GM13977 (cell line): ENCODE measurements around the gene MCF2L.
"Not testable (repeated sequence)": the region's sequence is repeated elsewhere in the genome, so short reads cannot be mapped to it uniquely, and the experiment has no call there.

Source experiments
- DNase-seq: peaks from one replicate; pipeline ENCODE4 v3.0.0; 2012; ENCODE audit warnings: low spot score
- CTCF ChIP-seq: IDR thresholded peaks from 2 replicates; pipeline ENCODE4 v1.5.1; 2012; ENCODE audit warnings: mild to moderate bottlenecking, control low read depth; ENCODE audit not compliant: insufficient read depth; ENCODE audit errors: extremely low read depth, missing control alignments
- in situ Hi-C: fragments of 300-500 bp; cut with MboI; formaldehyde crosslinking; loops from one replicate; pipeline ENCODE4 v1.12.0; 2022; ENCODE audit warnings: low sequenced_read_pairs, low pct_unique_long_range_greater_than_20kb, mixed read lengths, inconsistent platforms; ENCODE audit not compliant: unreplicated experiment

MCF2L gene

GRCh38 chr13:113106711-113107351, 137.8 kb downstream of the MCF2L start:
- no peak for TF ChIP-seq CTCF
- DNase-seq, result no peak
- in situ Hi-C loops, result no loop called here

GRCh38 chr13:113108521-113108920, 139.5 kb downstream of the MCF2L start:
- in situ Hi-C loops, DNase-seq: not testable (repeated sequence)

- no peak for TF ChIP-seq CTCF
- no peak for DNase-seq
- in situ Hi-C loops, result no loop called here
These were observed 140.4 kb downstream of the MCF2L start for GRCh38 chr13:113109151-113110047.

- TF ChIP-seq CTCF, result no peak
- in situ Hi-C loops, result no loop called here
- no peak for DNase-seq
These were observed 141.2 kb downstream of the MCF2L start for GRCh38 chr13:113110048-113110851.

GRCh38 chr13:113110852-113111315, 141.9 kb downstream of the MCF2L start:
- in situ Hi-C loops, result no loop called here

GRCh38 chr13:113111821-113112220, 142.8 kb downstream of the MCF2L start:
- DNase-seq, in situ Hi-C loops: not testable (repeated sequence)

More at GRCh38 chr13:113110852-113111315, 141.9 kb downstream of the MCF2L start:
- DNase-seq, result no peak
- no peak for TF ChIP-seq CTCF

GRCh38 chr13:113112475-113112874, 143.5 kb downstream of the MCF2L start:
- DNase-seq, in situ Hi-C loops: not testable (repeated sequence)
